Renal pelvis (tissue), 4 donors: ENCODE results near the gene CCDC3. TPM values are rescaled to one million over a fixed set of nuclear protein-coding genes. Genes with fewer than 3 reads are reported as not detected.
A peak's percentile ranks its signal among the peaks of the same experiment; 100 is the strongest.

Experiments
- DNase-seq: peaks from one replicate; pipeline ENCODE4 v3.0.0-alpha.2; 2013
- polyA plus RNA-seq, 3 donors: library from polyadenylated mRNA; unstranded; fragments of 120-200 nt; gene quantifications; one replicate each; pipeline ENCODE4 v1.2.1, GENCODE V29; 2013; ENCODE audit not compliant: insufficient read length in 3 of 3

CCDC3 gene
- polyA plus RNA-seq, 3 donors = 9.9 to 16.1 (median 12.7) TPM

- DNase-seq = no peak
Observed at GRCh38 chr10:12969951-12970350, 31.6 kb downstream of the CCDC3 start.

GRCh38 chr10:12966067-12966466, 35.4 kb downstream of the CCDC3 start:
- DNase-seq = no peak

- no peak for DNase-seq
Observed at GRCh38 chr10:12965571-12965970, 35.9 kb downstream of the CCDC3 start.

- no peak for DNase-seq
Observed at GRCh38 chr10:12962556-12962955, 39.0 kb downstream of the CCDC3 start.

- no peak for DNase-seq
Observed at GRCh38 chr10:12961416-12962205, 39.9 kb downstream of the CCDC3 start.

GRCh38 chr10:12960941-12961340, 40.6 kb downstream of the CCDC3 start:
- DNase-seq = no peak

GRCh38 chr10:12960334-12960898, 41.1 kb downstream of the CCDC3 start:
- DNase-seq = peak; percentile 83

- no peak for DNase-seq
Observed at GRCh38 chr10:12958546-12959110, 42.9 kb downstream of the CCDC3 start.

GRCh38 chr10:12957081-12957480, 44.4 kb downstream of the CCDC3 start:
- no peak for DNase-seq

- no peak for DNase-seq
Observed at GRCh38 chr10:12954866-12955265, 46.6 kb downstream of the CCDC3 start.

GRCh38 chr10:12950583-12951128, 50.9 kb downstream of the CCDC3 start:
- DNase-seq = no peak

- DNase-seq = no peak
Observed at GRCh38 chr10:12949248-12949647, 52.3 kb downstream of the CCDC3 start.

- DNase-seq = no peak
Observed at GRCh38 chr10:12947741-12948140, 53.8 kb downstream of the CCDC3 start.

GRCh38 chr10:12946372-12946771, 55.1 kb downstream of the CCDC3 start:
- no peak for DNase-seq

GRCh38 chr10:12945690-12946359, 55.7 kb downstream of the CCDC3 start:
- no peak for DNase-seq

GRCh38 chr10:12944931-12945330, 56.6 kb downstream of the CCDC3 start:
- DNase-seq = no peak

- no peak for DNase-seq
Observed at GRCh38 chr10:12943425-12943824, 58.1 kb downstream of the CCDC3 start.

GRCh38 chr10:12941966-12942365, 59.5 kb downstream of the CCDC3 start:
- no peak for DNase-seq

- no peak for DNase-seq
Observed at GRCh38 chr10:12940791-12941190, 60.7 kb downstream of the CCDC3 start.

GRCh38 chr10:12938271-12938670, 63.2 kb downstream of the CCDC3 start:
- no peak for DNase-seq

GRCh38 chr10:12937527-12937926, 64.0 kb downstream of the CCDC3 start:
- DNase-seq = no peak

- no peak for DNase-seq
Observed at GRCh38 chr10:12934777-12935176, 66.7 kb downstream of the CCDC3 start.

- DNase-seq = no peak
Observed at GRCh38 chr10:12929381-12929780, 72.1 kb downstream of the CCDC3 start.
